DMS 273 (cell line): ENCODE data around the gene SMARCD3.

Experiments used
- DNase-seq: peaks from one replicate; lab custom pipeline; 2025; ENCODE audit not compliant: unreplicated experiment; lab: John Stamatoyannopoulos, UW

Gene SMARCD3

GRCh38 chr7:151272877-151273276 is 24.4 kb upstream of the SMARCD3 start:
- DNase-seq, result no peak

- no peak for DNase-seq
Measured at GRCh38 chr7:151272405-151272804, 23.9 kb upstream of the SMARCD3 start.

GRCh38 chr7:151271699-151272355 is 23.3 kb upstream of the SMARCD3 start:
- no peak for DNase-seq

- no peak for DNase-seq
Measured at GRCh38 chr7:151269511-151269910, 21.0 kb upstream of the SMARCD3 start.

- DNase-seq, result no peak
Measured at GRCh38 chr7:151265351-151265931, 16.9 kb upstream of the SMARCD3 start.

- no peak for DNase-seq
Measured at GRCh38 chr7:151264615-151265014, 16.1 kb upstream of the SMARCD3 start.

GRCh38 chr7:151261529-151261928 is 13.0 kb upstream of the SMARCD3 start:
- no peak for DNase-seq

GRCh38 chr7:151260883-151261282 is 12.4 kb upstream of the SMARCD3 start:
- DNase-seq, result no peak

- no peak for DNase-seq
Measured at GRCh38 chr7:151260471-151260870, 12.0 kb upstream of the SMARCD3 start.

GRCh38 chr7:151257990-151258389 is 9.5 kb upstream of the SMARCD3 start:
- no peak for DNase-seq

- no peak for DNase-seq
Measured at GRCh38 chr7:151256410-151257045, 8.0 kb upstream of the SMARCD3 start.

GRCh38 chr7:151255390-151255789 is 6.9 kb upstream of the SMARCD3 start:
- DNase-seq, result no peak

GRCh38 chr7:151254851-151255250 is 6.4 kb upstream of the SMARCD3 start:
- DNase-seq, result no peak

- DNase-seq, result no peak
Measured at GRCh38 chr7:151254316-151254715, 5.8 kb upstream of the SMARCD3 start.

GRCh38 chr7:151252961-151253711 is 4.6 kb upstream of the SMARCD3 start:
- DNase-seq, result no peak

- no peak for DNase-seq
Measured at GRCh38 chr7:151252561-151252835, 4.0 kb upstream of the SMARCD3 start.

GRCh38 chr7:151251689-151252560 is 3.4 kb upstream of the SMARCD3 start:
- peak; percentile 88 for DNase-seq

GRCh38 chr7:151251328-151251688 is 2.8 kb upstream of the SMARCD3 start:
- peak; percentile 75 for DNase-seq

- DNase-seq, result no peak
Measured at GRCh38 chr7:151250181-151251132, 2.0 kb upstream of the SMARCD3 start.

GRCh38 chr7:151249732-151250072 is 1.2 kb upstream of the SMARCD3 start:
- DNase-seq, result peak; percentile 70
